ENCODE data around the gene SEC24C. TPM values are rescaled to one million over a fixed set of nuclear protein-coding genes. Genes with fewer than 3 reads are reported as not detected.
A peak's percentile ranks its signal among the peaks of the same experiment; 100 is the strongest.
"Not testable (repeated sequence)": the region's sequence is repeated elsewhere in the genome, so short reads cannot be mapped to it uniquely, and the experiment has no call there.

SEC24C gene
- total RNA-seq, 1 donor from 2014 or later = 36.6 TPM

GRCh38 chr10:73793456-73793855, 49.3 kb downstream of the SEC24C start:
- DNase-seq (ENCODE audit: low spot score) = no peak

GRCh38 chr10:73795491-73795890, 51.3 kb downstream of the SEC24C start:
- not testable (repeated sequence) for DNase-seq (ENCODE audit: low spot score)

GRCh38 chr10:73796035-73796434, 51.9 kb downstream of the SEC24C start:
- not testable (repeated sequence) for DNase-seq (ENCODE audit: low spot score)

- DNase-seq (ENCODE audit: low spot score) = no peak
Measured at GRCh38 chr10:73796766-73797165, 52.6 kb downstream of the SEC24C start.

- DNase-seq (ENCODE audit: low spot score) = no peak
Measured at GRCh38 chr10:73797324-73798025, 53.3 kb downstream of the SEC24C start.

- DNase-seq (ENCODE audit: low spot score) = no peak
Measured at GRCh38 chr10:73798087-73798486, 53.9 kb downstream of the SEC24C start.

- no peak for DNase-seq (ENCODE audit: low spot score)
Measured at GRCh38 chr10:73798927-73799560, 54.9 kb downstream of the SEC24C start.

GRCh38 chr10:73799899-73800559, 55.9 kb downstream of the SEC24C start:
- no peak for DNase-seq (ENCODE audit: low spot score)

GRCh38 chr10:73800560-73801252, 56.5 kb downstream of the SEC24C start:
- DNase-seq (ENCODE audit: low spot score) = no peak

- no peak for DNase-seq (ENCODE audit: low spot score)
Measured at GRCh38 chr10:73801253-73801590, 57.0 kb downstream of the SEC24C start.

- no peak for DNase-seq (ENCODE audit: low spot score)
Measured at GRCh38 chr10:73802276-73802991, 58.3 kb downstream of the SEC24C start.

- DNase-seq (ENCODE audit: low spot score) = peak; percentile 24
Measured at GRCh38 chr10:73803680-73804286, 59.6 kb downstream of the SEC24C start.

GRCh38 chr10:73806176-73806950, 62.2 kb downstream of the SEC24C start:
- DNase-seq (ENCODE audit: low spot score) = no peak

- DNase-seq (ENCODE audit: low spot score) = no peak
Measured at GRCh38 chr10:73807471-73807870, 63.3 kb downstream of the SEC24C start.

- DNase-seq (ENCODE audit: low spot score) = no peak
Measured at GRCh38 chr10:73808021-73808815, 64.0 kb downstream of the SEC24C start.

GRCh38 chr10:73809061-73809818, 65.1 kb downstream of the SEC24C start:
- DNase-seq (ENCODE audit: low spot score) = no peak

GRCh38 chr10:73810358-73810734, 66.2 kb downstream of the SEC24C start:
- DNase-seq (ENCODE audit: low spot score) = no peak

GRCh38 chr10:73810735-73811465, 66.7 kb downstream of the SEC24C start:
- DNase-seq (ENCODE audit: low spot score) = peak; percentile 24
